ENCODE measurements around the gene RIBC1. TPM values are rescaled to one million over a fixed set of nuclear protein-coding genes. Genes with fewer than 3 reads are reported as not detected.

RIBC1 gene
- polyA plus RNA-seq, 1 of the 3 experiments (the other 2 are of a cell fraction) = 0.33 TPM

- ChIA-PET POLR2A (no interaction called here), CTCF (interaction anchor here (1.5 kb wide), 1 partner anchor 157 kb away, joined by 8 read pairs; no protein-coding TSS in a partner anchor)
- Histone ChIP-seq H3K9me3 (no peaks in the 10 kb centered on the region), H3F3A (replicated peaks; ENCODE audit: insufficient read depth) (no peaks in the 10 kb centered on the region), H3K79me2 (ENCODE audit: insufficient read depth) (no peaks in the 10 kb centered on the region), H3K9me2 (no peaks in the 10 kb centered on the region), H3K4me2 (no peak overlapping the region), H3K4me3 (ENCODE audit: low read depth in 2 of 2, low read length in 1 of 2) (no peak overlapping the region), H4K20me1 (ENCODE audit: insufficient read depth) (no peaks in the 10 kb centered on the region), H3K9ac (no peak overlapping the region), H2AFZ (ENCODE audit: low read depth) (no peak overlapping the region), H3K27ac (ENCODE audit: low read depth in 2 of 2, low read length in 1 of 2) (no peak overlapping the region), H3K4me1 (ENCODE audit: control insufficient read depth in 1 of 2, insufficient read depth in 2 of 2, low read depth in 1 of 2, low read length in 1 of 2) (no peaks in the 10 kb centered on the region), H3K36me3 (replicated peaks in 1 of 2; ENCODE audit: control insufficient read depth in 1 of 2, insufficient read depth in 2 of 2, low read length in 1 of 2) (no peaks in the 10 kb centered on the region), H3K27me3 (ENCODE audit: insufficient read depth) (peaks cover 17% of the 10 kb centered on the region; the same call in 1 of the 2 replicates)
- 19% methylated on average over 2 of the region's 2 CpGs for WGBS (ENCODE audit: low lambda C conversion rate)
- DNase-seq = no peak
- TF ChIP-seq EZH2phosphoT487 (IDR thresholded peaks at IDR 0.05; ENCODE audit: borderline replicate concordance, low read depth) (no peak), TCF12 (IDR thresholded peaks at IDR 0.05) (no peak), FOXM1 (IDR thresholded peaks at IDR 0.05; ENCODE audit: low read depth) (no peak), CHD2 (IDR thresholded peaks at IDR 0.05; ENCODE audit: low read length, partially characterized antibody) (no peak), ELF1 (IDR thresholded peaks at IDR 0.05) (no peak), NRF1 (IDR thresholded peaks at IDR 0.05; ENCODE audit: low read depth, low read length) (no peak), YY1 (IDR thresholded peaks at IDR 0.05; ENCODE audit: low read depth) (no peak), FOXJ3 (CRISPR knock-in tag; IDR thresholded peaks at IDR 0.05) (no peak), MAX (IDR thresholded peaks at IDR 0.05; ENCODE audit: low read depth) (no peak), RCOR1 (IDR thresholded peaks at IDR 0.05; ENCODE audit: low read length) (no peak), IRF3 (IDR thresholded peaks at IDR 0.05; ENCODE audit: low read depth, low read length) (no peak), GATA2 (CRISPR knock-in tag; IDR thresholded peaks at IDR 0.05) (no peak), USF2 (IDR thresholded peaks at IDR 0.05; ENCODE audit: borderline replicate concordance, low read depth, low read length) (no peak)
Measured at GRCh38 chrX:53474707-53475106, 52.0 kb downstream of the RIBC1 start.

GRCh38 chrX:53476371-53476770 lies 53.7 kb downstream of the RIBC1 start:
- H3K27ac ChIP-seq (ENCODE audit: low read depth in 2 of 2, low read length in 1 of 2) = no peak overlapping the region
- no peaks in the 10 kb centered on the region for H3K4me1 ChIP-seq (ENCODE audit: control insufficient read depth in 1 of 2, insufficient read depth in 2 of 2, low read depth in 1 of 2, low read length in 1 of 2)
- ChIA-PET POLR2A (no interaction called here), CTCF (interaction anchor here (0.7 to 8.1 kb wide), 2 partner anchors 161 to 425 kb away, joined by 3 to 180 read pairs; no protein-coding TSS in a partner anchor)
- TF ChIP-seq TEAD4 (IDR thresholded peaks at IDR 0.05; ENCODE audit: borderline replicate concordance, insufficient read depth) = no peak
- no peak for TF ChIP-seq SMC3 (IDR thresholded peaks at IDR 0.05; ENCODE audit: low read depth, low read length)
- no peak for TF ChIP-seq FOXJ3 (CRISPR knock-in tag; IDR thresholded peaks at IDR 0.05)
- no peak for TF ChIP-seq GATA2 (CRISPR knock-in tag; IDR thresholded peaks at IDR 0.05)
- no peak for TF ChIP-seq RXRA (IDR thresholded peaks at IDR 0.05; ENCODE audit: borderline replicate concordance, low read depth)
- no peak for TF ChIP-seq SIN3A (IDR thresholded peaks at IDR 0.05; ENCODE audit: borderline replicate concordance, low read depth, low read length)
- no peak for TF ChIP-seq TCF12 (IDR thresholded peaks at IDR 0.05)
- no peak for TF ChIP-seq RAD21 (IDR thresholded peaks at IDR 0.05; ENCODE audit: low read length)
- no peak for TF ChIP-seq TAF1 (IDR thresholded peaks at IDR 0.05; ENCODE audit: borderline replicate concordance, low read depth, low read length)
- TF ChIP-seq ELF1 (IDR thresholded peaks at IDR 0.05) = no peak
- no peak for TF ChIP-seq ZBTB33 (IDR thresholded peaks at IDR 0.05; ENCODE audit: borderline replicate concordance, low read depth)
- no peaks in the 10 kb centered on the region for H3K36me3 ChIP-seq (replicated peaks in 1 of 2; ENCODE audit: control insufficient read depth in 1 of 2, insufficient read depth in 2 of 2, low read length in 1 of 2)
- no peaks in the 10 kb centered on the region for H3K79me2 ChIP-seq (ENCODE audit: insufficient read depth)
- no peak overlapping the region for H3K4me3 ChIP-seq (ENCODE audit: low read depth in 2 of 2, low read length in 1 of 2)
- DNase-seq = no peak
- H3K27me3 ChIP-seq (ENCODE audit: insufficient read depth) = peaks cover 11% of the 10 kb centered on the region; the same call in 1 of the 2 replicates
- no peak overlapping the region for H3K9ac ChIP-seq
- no peak overlapping the region for H3K4me2 ChIP-seq
- no peaks in the 10 kb centered on the region for H3K9me2 ChIP-seq
- no peaks in the 10 kb centered on the region for H4K20me1 ChIP-seq (ENCODE audit: insufficient read depth)
- H3F3A ChIP-seq (replicated peaks; ENCODE audit: insufficient read depth) = no peaks in the 10 kb centered on the region
- no peaks in the 10 kb centered on the region for H3K9me3 ChIP-seq
- no peak overlapping the region for H2AFZ ChIP-seq (ENCODE audit: low read depth)
- whole genome bisulfite sequencing (ENCODE audit: low lambda C conversion rate) = 13% methylated on average over 2 of the region's 2 CpGs
